H1 (cell line): Measurements from ENCODE around the gene PTPRF. TPM values are rescaled to one million over a fixed set of nuclear protein-coding genes. Genes with fewer than 3 reads are reported as not detected.

Source experiments
- CTCF ChIA-PET: fragments of 300-600 bp; sonication (Branson Sonifier 250); formaldehyde crosslinking; loops from one replicate; lab custom pipeline; 2021; ENCODE audit not compliant: partially characterized antibody; lab: Charles Lee
- POLR2A ChIA-PET: fragments of 300-600 bp; sonication (Branson Sonifier 250); formaldehyde crosslinking; loops from one replicate; lab custom pipeline; 2021; ENCODE audit warnings: inconsistent platforms; ENCODE audit not compliant: partially characterized antibody; lab: Charles Lee
- DNase-seq, 2 experiments: peaks; one replicate each; pipeline versions ENCODE4 v3.0.0 to v3.0.0-alpha.2; 2010 to 2022; ENCODE audit warnings: low spot score in 2 of 2, low read depth in 1 of 2, mixed read lengths in 1 of 2
- FAIRE-seq: peaks from 2 replicates; lab custom pipeline; 2011; peaks lifted over from hg19 to GRCh38; lab: Jason Lieb, UNC
- H2AFZ ChIP-seq: 2 replicates; pipeline ENCODE4 v1.8.1; 2012; ENCODE audit warnings: low read length, inconsistent platforms
- H2AK5ac ChIP-seq: 2 replicates; pipeline ENCODE4 v1.6.1; 2013; ENCODE audit warnings: low read depth, low read length
- H2BK120ac ChIP-seq: replicated peaks from 2 replicates; pipeline ENCODE3; 2013; ENCODE audit warnings: low read depth, low read length, inconsistent platforms
- H2BK12ac ChIP-seq: 2 replicates; pipeline ENCODE4 v1.6.1; 2013; ENCODE audit warnings: low read depth, low read length
- H2BK15ac ChIP-seq: 2 replicates; pipeline ENCODE4 v1.6.1; 2013; ENCODE audit warnings: low read length
- H2BK20ac ChIP-seq: 2 replicates; pipeline ENCODE4 v1.6.1; 2013; ENCODE audit warnings: low read length
- H2BK5ac ChIP-seq: 2 replicates; pipeline ENCODE4 v1.6.1; 2013; ENCODE audit warnings: low read depth, low read length
- H3K14ac ChIP-seq: 2 replicates; pipeline ENCODE4 v1.6.1; 2013; ENCODE audit warnings: inconsistent platforms; ENCODE audit not compliant: insufficient read length
- H3K18ac ChIP-seq: 2 replicates; pipeline ENCODE4 v1.6.1; 2013; ENCODE audit warnings: low read length; ENCODE audit errors: extremely low read depth
- H3K23ac ChIP-seq: 2 replicates; pipeline ENCODE4 v1.6.1; 2013; ENCODE audit warnings: inconsistent platforms; ENCODE audit not compliant: insufficient read length
- H3K23me2 ChIP-seq: 2 replicates; pipeline ENCODE4 v1.6.1; 2013; ENCODE audit warnings: low read depth, low read length
- H3K27ac ChIP-seq: 2 replicates; pipeline ENCODE4 v1.6.1; 2011; ENCODE audit warnings: low read depth, low read length, inconsistent platforms
- H3K27me3 ChIP-seq, 4 experiments: replicated peaks in 1 of 4; 1 replicate in 1 of 4; 2 replicates in 3 of 4; pipeline versions ENCODE4 v1.6.1 to v1.8.1; 2011 to 2013; ENCODE audit warnings: low read length in 3 of 4, mild to moderate bottlenecking in 3 of 4, inconsistent platforms in 2 of 4, mixed read lengths in 2 of 4, moderate library complexity in 1 of 4; ENCODE audit not compliant: control insufficient read depth in 3 of 4, insufficient read depth in 3 of 4; ENCODE audit errors: extremely low read depth in 1 of 4
- H3K36me3 ChIP-seq, 4 experiments: 2 replicates each; pipeline versions ENCODE4 v1.6.1 to v1.8.1; 2011 to 2013; ENCODE audit warnings: mild to moderate bottlenecking in 4 of 4, low read length in 3 of 4, moderate library complexity in 2 of 4, control low read depth in 1 of 4, inconsistent platforms in 1 of 4; ENCODE audit not compliant: insufficient read depth in 4 of 4, control insufficient read depth in 2 of 4
- H3K4ac ChIP-seq: replicated peaks from 2 replicates; pipeline ENCODE3; 2013; ENCODE audit warnings: low read length, low read depth, mixed read lengths, inconsistent platforms; ENCODE audit not compliant: insufficient read length
- H3K4me1 ChIP-seq, 4 experiments: replicated peaks in 1 of 4; 1 replicate in 1 of 4; 2 replicates in 3 of 4; pipeline versions ENCODE4 v1.6.1 to v1.8.1; 2011 to 2013; ENCODE audit warnings: low read length in 3 of 4, inconsistent platforms in 2 of 4, mixed read lengths in 1 of 4; ENCODE audit not compliant: insufficient read depth in 4 of 4, control insufficient read depth in 3 of 4
- H3K4me2 ChIP-seq, 2 experiments: 2 replicates each; pipeline versions ENCODE4 v1.6.1 to v1.8.1; 2011 to 2013; ENCODE audit warnings: low read depth in 2 of 2, low read length in 2 of 2, control low read depth in 1 of 2, inconsistent platforms in 1 of 2, mild to moderate bottlenecking in 1 of 2; ENCODE audit not compliant: insufficient read depth in 1 of 2
- H3K4me3 ChIP-seq, 4 experiments: fragments of 200-600, 300-600 bp in 1 of 4; sonication (generic), shearing (Covaris generic), sonication (Bioruptor Twin) in 1 of 4; 2 replicates each; pipeline versions ENCODE4 v1.5.1 to v1.8.1; 2011 to 2016; ENCODE audit warnings: low read length in 4 of 4, low read depth in 3 of 4, control low read depth in 2 of 4, inconsistent platforms in 2 of 4, mild to moderate bottlenecking in 2 of 4, mixed read lengths in 1 of 4, moderate library complexity in 1 of 4; ENCODE audit not compliant: insufficient read depth in 2 of 4; ENCODE audit errors: extremely low read depth in 1 of 4
- H3K56ac ChIP-seq: replicated peaks from 2 replicates; pipeline ENCODE3; 2013; ENCODE audit warnings: low read depth, mild to moderate bottlenecking, mixed read lengths, low read length, inconsistent platforms; ENCODE audit not compliant: insufficient read length
- H3K79me1 ChIP-seq: 2 replicates; pipeline ENCODE4 v1.6.1; 2013; ENCODE audit warnings: low read depth, low read length, control low read depth
- H3K79me2 ChIP-seq, 2 experiments: 2 replicates each; pipeline versions ENCODE4 v1.6.1 to v1.8.1; 2012 to 2013; ENCODE audit warnings: low read length in 2 of 2, mild to moderate bottlenecking in 2 of 2, inconsistent platforms in 1 of 2; ENCODE audit not compliant: insufficient read depth in 2 of 2, control insufficient read depth in 1 of 2
- H3K9ac ChIP-seq, 4 experiments: replicated peaks in 1 of 4; 1 replicate in 1 of 4; 2 replicates in 3 of 4; pipeline versions ENCODE4 v1.6.1 to v1.8.1; 2011 to 2013; ENCODE audit warnings: low read depth in 3 of 4, low read length in 3 of 4, control low read depth in 2 of 4, mild to moderate bottlenecking in 2 of 4, moderate library complexity in 2 of 4, inconsistent platforms in 1 of 4; ENCODE audit errors: extremely low read depth in 1 of 4
- H3K9me3 ChIP-seq, 2 experiments: 2 replicates each; pipeline versions ENCODE4 v1.6.1 to v1.8.1; 2012 to 2013; ENCODE audit warnings: mild to moderate bottlenecking in 2 of 2, moderate library complexity in 2 of 2, control low read depth in 1 of 2, inconsistent platforms in 1 of 2, low read depth in 1 of 2, low read length in 1 of 2, mixed read lengths in 1 of 2; ENCODE audit not compliant: insufficient read depth in 2 of 2
- H4K20me1 ChIP-seq, 2 experiments: replicated peaks in 1 of 2; 2 replicates each; pipeline versions ENCODE3 to v1.8.1; 2011 to 2013; ENCODE audit warnings: inconsistent platforms in 2 of 2, low read length in 2 of 2, mild to moderate bottlenecking in 1 of 2; ENCODE audit not compliant: insufficient read depth in 2 of 2, control insufficient read depth in 1 of 2
- H4K5ac ChIP-seq: 2 replicates; pipeline ENCODE4 v1.6.1; 2013; ENCODE audit warnings: low read length, low read depth, mixed read lengths, inconsistent platforms; ENCODE audit not compliant: insufficient read length
- H4K8ac ChIP-seq: 2 replicates; pipeline ENCODE4 v1.8.0; 2013; ENCODE audit warnings: mild to moderate bottlenecking, moderate library complexity, low read length, inconsistent platforms; ENCODE audit not compliant: insufficient read depth; ENCODE audit errors: extremely low read depth
- H4K91ac ChIP-seq: replicated peaks from 2 replicates; pipeline ENCODE3; 2013; ENCODE audit warnings: low read length, mixed read lengths, inconsistent platforms; ENCODE audit not compliant: insufficient read length
- BRCA1 ChIP-seq: IDR thresholded peaks from 2 replicates; pipeline ENCODE4 v1.6.1; 2012; ENCODE audit warnings: low read depth, low read length, improper control_type of control experiment
- CTBP2 ChIP-seq: IDR thresholded peaks from 2 replicates; pipeline ENCODE4 v1.7.0; 2011; ENCODE audit warnings: borderline replicate concordance, mild to moderate bottlenecking, moderate library complexity, mixed read lengths, low read length; ENCODE audit not compliant: insufficient read depth, insufficient read length
- EZH2 ChIP-seq: fragments of 200-600 bp; sonication (generic); IDR thresholded peaks from 2 replicates; pipeline ENCODE4 v1.7.1; 2012; ENCODE audit warnings: low read depth, mild to moderate bottlenecking, moderate library complexity, low read length, inconsistent platforms; ENCODE audit not compliant: severe bottlenecking
- FOSL1 ChIP-seq: IDR thresholded peaks from 2 replicates; pipeline ENCODE4 v1.6.1; 2011; ENCODE audit warnings: mild to moderate bottlenecking, low read depth, low read length, moderate library complexity; ENCODE audit not compliant: insufficient read depth
- HDAC2 ChIP-seq, 2 experiments: fragments of 300-600 bp in 1 of 2; sonication (generic) in 1 of 2; IDR thresholded peaks; 2 replicates each; pipeline ENCODE4 v1.6.1; 2011 to 2012; ENCODE audit warnings: low read depth in 2 of 2, low read length in 2 of 2, mild to moderate bottlenecking in 2 of 2, moderate library complexity in 2 of 2, borderline replicate concordance in 1 of 2, inconsistent platforms in 1 of 2
- JUN ChIP-seq: IDR thresholded peaks from 2 replicates; pipeline ENCODE4 v1.6.1; 2011; ENCODE audit warnings: low read depth, mild to moderate bottlenecking, improper control_type of control experiment, low read length
- KDM4A ChIP-seq: IDR thresholded peaks from one replicate; pipeline ENCODE4 v1.7.1; 2012; ENCODE audit warnings: low read depth, mild to moderate bottlenecking, moderate library complexity, low read length, inconsistent platforms; ENCODE audit not compliant: severe bottlenecking
- MAFK ChIP-seq: IDR thresholded peaks from 2 replicates; pipeline ENCODE4 v1.6.1; 2012; ENCODE audit warnings: low read depth, mild to moderate bottlenecking, improper control_type of control experiment, low read length
- NRF1 ChIP-seq: IDR thresholded peaks from 2 replicates; pipeline ENCODE4 v1.6.1; 2011; ENCODE audit warnings: mild to moderate bottlenecking, low read depth, low read length, improper control_type of control experiment
- POLR2A ChIP-seq, 2 experiments: IDR thresholded peaks; 1 replicate in 1 of 2; 2 replicates in 1 of 2; pipeline ENCODE4 v1.6.1; 2011; ENCODE audit warnings: low read depth in 2 of 2, low read length in 2 of 2, mild to moderate bottlenecking in 2 of 2; ENCODE audit errors: control extremely low read depth in 1 of 2
- SP4 ChIP-seq: IDR thresholded peaks from 2 replicates; pipeline ENCODE4 v1.6.1; 2012; ENCODE audit warnings: low read length, inconsistent platforms
- YY1 ChIP-seq: IDR thresholded peaks from 2 replicates; pipeline ENCODE4 v1.6.1; 2011; ENCODE audit warnings: low read depth, mild to moderate bottlenecking, low read length
- WGBS, 2 experiments: shearing (Covaris generic) in 1 of 2; methylation state at CpG; one replicate each; pipeline versions ENCODE4 v1.1.6 to v1.1.7; 2013 to 2015; ENCODE audit warnings: low lambda C conversion rate in 2 of 2, mixed read lengths in 2 of 2, inconsistent platforms in 1 of 2, low coverage in 1 of 2, missing lambda C conversion rate in 1 of 2; ENCODE audit not compliant: insufficient replicate concordance in 2 of 2, insufficient coverage in 1 of 2, insufficient read length in 1 of 2; ENCODE audit errors: extremely low coverage in 1 of 2, missing lambda C conversion rate in 1 of 2; 5-methylcytosine and 5-hydroxymethylcytosine counted together
- polyA plus RNA-seq, 7 experiments: library from polyadenylated mRNA; depleted of rRNA in 3 of 7; stranded (reverse) in 5 of 7; unstranded in 2 of 7; fragments of >200 nt in 5 of 7; fragments of 200-250 nt in 2 of 7; gene quantifications; 1 replicate in 5 of 7; 2 replicates in 1 of 7; 4 replicates in 1 of 7; pipeline versions ENCODE4 v1.2.1 to v1.2.3, GENCODE V29; 2011 to 2013; ENCODE audit warnings: missing spikeins in 2 of 7, mixed read lengths in 2 of 7
- total RNA-seq: library from RNA; stranded (reverse); fragmentation: NEBNext Ultra II Directional; extraction: Animal tissue kit (Norgen Biotek cat#: 25700); gene quantifications from 2 replicates; pipeline ENCODE4 v1.2.1, GENCODE V29; 2021

Gene PTPRF
- total and polyA plus RNA-seq, 2 of the 8 experiments (the other 6 are each of a cell fraction or from before 2014, with no cell fraction given): 136 to 231 TPM

GRCh38 chr1:43634721-43635120 is 104.0 kb downstream of the PTPRF start:
- Histone ChIP-seq H2BK12ac (no peak overlapping the region), H4K8ac (no peak overlapping the region), H3K9ac (no peak overlapping the region), H3K4ac (no peak overlapping the region), H3K36me3 (no peaks in the 10 kb centered on the region), H3K9me3 (no peaks in the 10 kb centered on the region), H3K23me2 (no peaks in the 10 kb centered on the region), H3K18ac (no peak overlapping the region), H2BK120ac (no peak overlapping the region), H3K23ac (no peak overlapping the region), H3K4me1 (0 out of 7 replicates have a peak, but pooled peaks cover 0 to 4% (median 0%) of the 10 kb centered on the region in 4 experiments), H2BK20ac (no peak overlapping the region), H3K27ac (no peak overlapping the region), H3K4me2 (no peak overlapping the region), H3K4me3 (no peak overlapping the region), H2AK5ac (no peak overlapping the region), H3K27me3 (no peaks in the 10 kb centered on the region; a peak in 1 of 7 replicates), H2BK15ac (no peak overlapping the region), H4K5ac (no peak overlapping the region), H4K91ac (no peak overlapping the region), H2AFZ (no peak overlapping the region), H3K56ac (no peak overlapping the region), H3K79me1 (no peaks in the 10 kb centered on the region), H2BK5ac (no peak overlapping the region), H3K79me2 (no peaks in the 10 kb centered on the region), H3K14ac (no peak overlapping the region), H4K20me1 (no peaks in the 10 kb centered on the region)
- ChIA-PET POLR2A (interaction anchor here (0.7 to 4.5 kb wide), 8 partner anchors 10 to 964 kb away, joined by 3 to 35 read pairs (median 4); partner anchors contain the start of gene KDM4A), CTCF (interaction anchor here (0.8 kb wide), 1 partner anchor 80 kb away, joined by 3 read pairs; no protein-coding TSS in a partner anchor)
- 73% methylated on average over 5 of the region's 5 CpGs; no CpG with 5 or more reads in 1 of the 2 experiments for WGBS, 2 experiments
- TF ChIP-seq CTBP2: no peak
- no peak for TF ChIP-seq JUN
- no peak for TF ChIP-seq FOSL1
- TF ChIP-seq EZH2: no peak
- no peak for TF ChIP-seq KDM4A
- TF ChIP-seq YY1: no peak
- TF ChIP-seq POLR2A (IDR thresholded peaks at IDR 0.05; ENCODE audit: control extremely low read depth in 1 of 2, low read depth in 2 of 2, low read length in 2 of 2): no peak
- no peak for TF ChIP-seq MAFK
- TF ChIP-seq BRCA1: no peak
- no peak for TF ChIP-seq NRF1
- no peak for TF ChIP-seq SP4
- TF ChIP-seq HDAC2 (IDR thresholded peaks at IDR 0.05; ENCODE audit: borderline replicate concordance in 1 of 2, low read depth in 2 of 2, low read length in 2 of 2): no peak
- FAIRE-seq (no peak), DNase-seq (no peak)
